Suprapubic skin (tissue), 4 donors: Measurements from ENCODE around the gene CCDC9B. TPM values are rescaled to one million over a fixed set of nuclear protein-coding genes. Genes with fewer than 3 reads are reported as not detected.

ENCODE experiments used
- DNase-seq, 2 donors: peaks; one replicate each; pipeline ENCODE4 v3.0.0-alpha.2; 2019; ENCODE audit warnings: low spot score in 2 of 2
- H3K27ac ChIP-seq: fragments of 200-600 bp; sonication (generic); one replicate; pipeline ENCODE4 v1.5.1; 2019
- H3K27me3 ChIP-seq: fragments of 200-600 bp; sonication (generic); one replicate; pipeline ENCODE4 v1.5.1; 2019
- H3K36me3 ChIP-seq: fragments of 200-600 bp; sonication (generic); one replicate; pipeline ENCODE4 v1.5.1; 2019
- H3K4me1 ChIP-seq: fragments of 200-600 bp; sonication (generic); one replicate; pipeline ENCODE4 v1.5.1; 2019
- H3K4me3 ChIP-seq: fragments of 200-600 bp; sonication (generic); one replicate; pipeline ENCODE4 v1.5.1; 2019; ENCODE audit warnings: mild to moderate bottlenecking
- H3K9me3 ChIP-seq: fragments of 200-600 bp; sonication (generic); one replicate; pipeline ENCODE4 v1.5.1; 2019
- CTCF ChIP-seq, 2 donors: fragments of 200-600 bp in 1 of 2; fragments of 450-650 bp in 1 of 2; sonication (generic) in 1 of 2; IDR thresholded peaks; one replicate each; pipeline ENCODE4 v1.5.1; 2016 to 2019; ENCODE audit warnings: antibody characterized with exemption in 2 of 2, mild to moderate bottlenecking in 1 of 2, moderate library complexity in 1 of 2
- EP300 ChIP-seq: sonication (generic); formaldehyde crosslinking; IDR thresholded peaks from one replicate; pipeline ENCODE4 v1.6.1; 2017; ENCODE audit warnings: antibody characterized with exemption
- POLR2A ChIP-seq, 2 donors: fragments of 450-650 bp; IDR thresholded peaks; one replicate each; pipeline ENCODE4 v1.6.1; 2017; ENCODE audit warnings: antibody characterized with exemption in 2 of 2, mild to moderate bottlenecking in 2 of 2, moderate library complexity in 2 of 2
- POLR2AphosphoS5 ChIP-seq, 3 donors: sonication (generic); formaldehyde crosslinking; IDR thresholded peaks; one replicate each; pipeline ENCODE4 v1.6.1; 2017; ENCODE audit warnings: antibody characterized with exemption in 3 of 3
- WGBS: methylation state at CpG from one replicate; pipeline ENCODE4 v1.1.5; 2018; 5-methylcytosine and 5-hydroxymethylcytosine counted together
- total RNA-seq, 4 donors: library from RNA; depleted of rRNA; stranded (reverse); fragments of >200 nt; gene quantifications; one replicate each; pipeline ENCODE4 v1.1.0, GENCODE V29; 2016

Gene CCDC9B
- total RNA-seq, 4 donors from 2014 or later, result 6.1 to 47.9 (median 10.9) TPM

DNA sequence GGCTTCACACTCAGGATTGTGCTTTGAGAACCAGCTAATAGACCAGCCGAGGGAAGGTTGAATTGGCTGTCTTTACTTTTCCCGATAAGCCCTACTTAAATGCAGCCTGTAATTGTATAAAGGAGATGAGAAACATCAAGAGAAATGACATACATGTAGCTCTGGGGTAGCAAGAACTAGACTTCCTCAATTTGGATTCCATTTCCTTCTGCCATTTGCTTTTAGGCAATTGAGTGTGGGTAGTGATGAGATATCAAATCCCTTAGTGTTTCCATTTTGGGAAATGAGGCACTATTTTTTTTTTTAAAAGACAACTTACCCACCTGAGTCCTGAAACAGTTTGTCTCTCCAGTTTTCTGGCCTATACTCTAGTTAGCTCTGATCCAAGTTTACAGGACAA is 15.0 kb downstream of the CCDC9B start:
- no peak overlapping the region for H3K4me3 ChIP-seq
- no peak for DNase-seq
- H3K4me1 ChIP-seq, result peaks cover 33% of the 10 kb centered on the region
- WGBS, result 90% methylated on average over 2 of the region's 2 CpGs
- H3K27me3 ChIP-seq, result no peaks in the 10 kb centered on the region
- no peaks in the 10 kb centered on the region for H3K36me3 ChIP-seq
- H3K27ac ChIP-seq, result no peak overlapping the region
- no peak for TF ChIP-seq POLR2AphosphoS5 (IDR thresholded peaks at IDR 0.05)
- TF ChIP-seq CTCF (IDR thresholded peaks at IDR 0.05), result no peak
- TF ChIP-seq POLR2A (IDR thresholded peaks at IDR 0.05), result no peak
- TF ChIP-seq EP300, result no peak
- no peaks in the 10 kb centered on the region for H3K9me3 ChIP-seq

GRCh38 chr15:40325188-40325587 is 15.6 kb downstream of the CCDC9B start:
- H3K27me3 ChIP-seq, result no peaks in the 10 kb centered on the region
- no peak overlapping the region for H3K27ac ChIP-seq
- no peaks in the 10 kb centered on the region for H3K9me3 ChIP-seq
- no peaks in the 10 kb centered on the region for H3K36me3 ChIP-seq
- 69% methylated on average over 2 of the region's 2 CpGs for WGBS
- peak overlapping the region; percentile 85 for H3K4me3 ChIP-seq
- TF ChIP-seq EP300, result no peak
- TF ChIP-seq CTCF (IDR thresholded peaks at IDR 0.05), result no peak
- TF ChIP-seq POLR2AphosphoS5 (IDR thresholded peaks at IDR 0.05), result no peak
- no peak for TF ChIP-seq POLR2A (IDR thresholded peaks at IDR 0.05)
- H3K4me1 ChIP-seq, result peaks cover 31% of the 10 kb centered on the region
- no peak for DNase-seq

- Histone ChIP-seq H3K4me1 (peaks cover 28% of the 10 kb centered on the region), H3K27ac (peak overlapping the region; percentile 65), H3K9me3 (no peaks in the 10 kb centered on the region), H3K27me3 (no peaks in the 10 kb centered on the region), H3K36me3 (no peaks in the 10 kb centered on the region), H3K4me3 (peak overlapping the region; percentile 85)
- peak in 1 of 2 donors; percentile 70 for DNase-seq
- WGBS, result 8% methylated on average over 16 of the region's 101 CpGs
- TF ChIP-seq EP300 (no peak), POLR2A (IDR thresholded peaks at IDR 0.05) (no peak), POLR2AphosphoS5 (IDR thresholded peaks at IDR 0.05) (no peak), CTCF (IDR thresholded peaks at IDR 0.05) (no peak)
Observed at GRCh38 chr15:40323953-40324937, 16.5 kb downstream of the CCDC9B start.

GRCh38 chr15:40323239-40323952 is 17.3 kb downstream of the CCDC9B start, which contains the start of gene INAFM2:
INAFM2 (plus strand) TSS chr15:40323692; CDS start chr15:40324056, 364 bp downstream.
- WGBS, result 0% methylated on average over 35 of the region's 103 CpGs
- Histone ChIP-seq H3K36me3 (no peaks in the 10 kb centered on the region), H3K9me3 (no peaks in the 10 kb centered on the region), H3K27ac (peak within 1 kb of the TSS; percentile 65), H3K4me3 (peak within 1 kb of the TSS; percentile 85), H3K27me3 (no peaks in the 10 kb centered on the region), H3K4me1 (peaks cover 28% of the 10 kb centered on the region)
- TF ChIP-seq POLR2A (IDR thresholded peaks at IDR 0.05) (peak in 1 of 2 donors; percentile 41), EP300 (no peak), CTCF (IDR thresholded peaks at IDR 0.05) (peak; percentile 5 to 64)
- DNase-seq, result peak; percentile 87 to 89
